Endothelial cell of umbilical vein (primary cell): ENCODE results near the gene CALHM6. TPM values are rescaled to one million over a fixed set of nuclear protein-coding genes. Genes with fewer than 3 reads are reported as not detected.

Experiments
- BruUV-seq: library from RNA; stranded (reverse); fragments of 400-500 nt; replicated peaks from 2 replicates; lab custom pipeline; 2021; lab: Mats Ljungman, UMichigan
- CTCF ChIA-PET: fragments of 300-600, 350-600 bp; sonication (Branson Sonifier 250); formaldehyde crosslinking; loops from one replicate; lab custom pipeline; 2021; ENCODE audit warnings: antibody characterized with exemption, inconsistent platforms; lab: Charles Lee
- POLR2A ChIA-PET: fragments of 300-600, 350-600 bp; sonication (Branson Sonifier 250); formaldehyde crosslinking; loops from one replicate; lab custom pipeline; 2021; ENCODE audit warnings: antibody characterized with exemption, inconsistent platforms; lab: Charles Lee
- DNase-seq: peaks from one replicate; pipeline ENCODE4 v3.0.0-alpha.2; 2011; ENCODE audit warnings: low read depth, low spot score
- FAIRE-seq: peaks from 2 replicates; lab custom pipeline; 2011; peaks lifted over from hg19 to GRCh38; lab: Jason Lieb, UNC
- H2AFZ ChIP-seq: 2 replicates; pipeline ENCODE4 v1.6.0; 2012; ENCODE audit warnings: low read depth, low read length, control low read depth, inconsistent platforms
- H3K27ac ChIP-seq: 2 replicates; pipeline ENCODE4 v1.5.1; 2011; ENCODE audit warnings: low read depth, mild to moderate bottlenecking, control low read depth, low read length, moderate library complexity; ENCODE audit not compliant: insufficient read depth
- H3K27me3 ChIP-seq, 2 experiments: 2 replicates each; pipeline versions ENCODE4 v1.6.0 to v1.6.1; 2011; ENCODE audit warnings: low read length in 2 of 2, mixed read lengths in 1 of 2; ENCODE audit not compliant: control insufficient read depth in 2 of 2, insufficient read depth in 2 of 2
- H3K36me3 ChIP-seq, 2 experiments: 2 replicates in 1 of 2; 3 replicates in 1 of 2; pipeline ENCODE4 v1.5.1; 2011; ENCODE audit warnings: low read length in 2 of 2, mild to moderate bottlenecking in 1 of 2, moderate library complexity in 1 of 2; ENCODE audit not compliant: control insufficient read depth in 2 of 2, insufficient read depth in 2 of 2; ENCODE audit errors: extremely low read depth in 1 of 2
- H3K4me1 ChIP-seq: 3 replicates; pipeline ENCODE4 v1.5.1; 2011; ENCODE audit warnings: mild to moderate bottlenecking, low read length; ENCODE audit not compliant: control insufficient read depth, insufficient read depth; ENCODE audit errors: extremely low read depth
- H3K4me2 ChIP-seq: 2 replicates; pipeline ENCODE4 v1.6.1; 2011; ENCODE audit warnings: low read length, control low read depth, mixed read lengths; ENCODE audit not compliant: insufficient read depth
- H3K4me3 ChIP-seq, 3 experiments: fragments of 200-600 bp in 1 of 3; sonication (generic), shearing (Covaris generic) in 1 of 3; replicated peaks in 1 of 3; 2 replicates each; pipeline ENCODE4 v1.5.1; 2011 to 2016; ENCODE audit warnings: control low read depth in 3 of 3, low read length in 3 of 3, mild to moderate bottlenecking in 2 of 3, inconsistent platforms in 1 of 3, low read depth in 1 of 3, moderate library complexity in 1 of 3; ENCODE audit not compliant: insufficient read depth in 1 of 3
- H3K79me2 ChIP-seq: 2 replicates; pipeline ENCODE4 v1.6.0; 2012; ENCODE audit warnings: low read length, inconsistent platforms; ENCODE audit not compliant: control insufficient read depth, insufficient read depth
- H3K9ac ChIP-seq: replicated peaks from 2 replicates; pipeline ENCODE3; 2011; ENCODE audit warnings: low read length, control low read depth; ENCODE audit not compliant: insufficient read depth; ENCODE audit errors: extremely low read depth
- H3K9me1 ChIP-seq: replicated peaks from 3 replicates; pipeline ENCODE4 v1.6.0; 2011; ENCODE audit warnings: mild to moderate bottlenecking, low read length; ENCODE audit not compliant: control insufficient read depth, insufficient read depth; ENCODE audit errors: extremely low read depth
- H3K9me3 ChIP-seq: replicated peaks from 2 replicates; pipeline ENCODE4 v1.5.1; 2012; ENCODE audit warnings: low read length, inconsistent platforms; ENCODE audit not compliant: control insufficient read depth, insufficient read depth
- H4K20me1 ChIP-seq: replicated peaks from 2 replicates; pipeline ENCODE3; 2011; ENCODE audit warnings: mild to moderate bottlenecking, low read length; ENCODE audit not compliant: control insufficient read depth, insufficient read depth; ENCODE audit errors: extremely low read depth
- EZH2 ChIP-seq: IDR thresholded peaks from 2 replicates; pipeline ENCODE4 v1.6.1; 2012; ENCODE audit warnings: borderline replicate concordance, low read depth, mild to moderate bottlenecking, moderate library complexity, low read length, inconsistent platforms; ENCODE audit not compliant: severe bottlenecking
- FOS ChIP-seq: IDR thresholded peaks from 2 replicates; pipeline ENCODE4 v1.6.1; 2011; ENCODE audit warnings: mild to moderate bottlenecking, low read length, moderate library complexity, borderline replicate concordance; ENCODE audit not compliant: insufficient read depth
- GATA2 ChIP-seq: IDR thresholded peaks from 2 replicates; pipeline ENCODE4 v1.7.0; 2011; ENCODE audit warnings: low read depth, mild to moderate bottlenecking, moderate library complexity, mixed read lengths, low read length; ENCODE audit not compliant: insufficient read length, insufficient read depth
- JUN ChIP-seq: IDR thresholded peaks from 2 replicates; pipeline ENCODE4 v1.6.1; 2011; ENCODE audit warnings: borderline replicate concordance, low read depth; ENCODE audit not compliant: insufficient read length, insufficient read depth
- MYC ChIP-seq: IDR thresholded peaks from one replicate; pipeline ENCODE4 v1.6.1; 2011; ENCODE audit warnings: mild to moderate bottlenecking, low read depth, low read length
- POLR2A ChIP-seq: IDR thresholded peaks from 2 replicates; pipeline ENCODE4 v1.6.1; 2012; ENCODE audit warnings: low read depth, mild to moderate bottlenecking, control low read depth, low read length
- POLR2AphosphoS5 ChIP-seq: IDR thresholded peaks from 2 replicates; pipeline ENCODE4 v1.6.1; 2012; ENCODE audit warnings: low read depth, mild to moderate bottlenecking, control low read depth, low read length, moderate library complexity; ENCODE audit not compliant: insufficient read depth
- dilution Hi-C: fragments of 300-500 bp; cut with MboI; formaldehyde crosslinking; loops from one replicate; pipeline ENCODE4 v1.15.0; 2019; ENCODE audit warnings: low sequenced_read_pairs; ENCODE audit not compliant: extremely low pct_ligation_motif_present
- intact Hi-C: fragments of 100-400 bp; cut with micrococcal nuclease; formaldehyde crosslinking; loops from one replicate; pipeline ENCODE4 v1.10.0; 2022
- polyA plus RNA-seq, 4 experiments: library from polyadenylated mRNA; depleted of rRNA in 3 of 4; stranded (reverse) in 3 of 4; unstranded in 1 of 4; fragments of >200 nt; gene quantifications; 2 replicates each; pipeline versions ENCODE4 v1.2.1 to v1.2.3, GENCODE V29; 2011 to 2012; ENCODE audit warnings: missing spikeins in 1 of 4
- total RNA-seq: library from RNA; stranded (reverse); gene quantifications from 2 replicates; pipeline ENCODE4 v1.2.3, GENCODE V29; 2021
- TF ChIP-seq, protein P1 (sequence below), 2 donors: IDR thresholded peaks; 1 replicate in 1 of 2; 2 replicates in 1 of 2; pipeline ENCODE4 v1.5.1; 2011; ENCODE audit warnings: low read length in 2 of 2, mild to moderate bottlenecking in 2 of 2, moderate library complexity in 2 of 2, control low read depth in 1 of 2, inconsistent platforms in 1 of 2, low read depth in 1 of 2; ENCODE audit not compliant: insufficient read depth in 1 of 2; ENCODE audit errors: extremely low read depth in 1 of 2
- TF ChIP-seq, protein P2 (sequence below): IDR thresholded peaks from 2 replicates; pipeline ENCODE4 v1.6.1; 2011; ENCODE audit not compliant: insufficient read depth, insufficient read length

The CALHM6 gene
- total and polyA plus RNA-seq, 2 donors (not counting 3 experiments of a cell fraction or from before 2014, with no cell fraction given), result 0.08 TPM; not detected in 1

DNA sequence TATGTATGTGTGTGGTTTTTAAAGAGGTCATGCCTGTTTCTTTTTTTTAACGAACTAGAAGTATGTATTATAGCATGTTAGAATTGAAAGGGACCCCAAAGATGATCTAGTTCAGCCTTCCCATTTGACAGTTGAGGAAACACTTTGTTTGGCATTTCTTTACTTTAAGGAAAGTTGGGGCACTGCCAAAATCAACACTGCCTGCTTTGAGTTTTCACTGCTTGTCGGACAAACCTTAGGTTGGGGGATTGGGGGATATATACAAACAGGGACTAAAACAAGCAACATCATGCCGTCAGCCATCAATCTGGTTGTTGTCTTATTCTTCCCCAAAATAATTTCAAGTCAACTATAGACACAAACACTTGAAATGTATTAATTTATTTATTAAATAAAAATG lies 14.1 kb upstream of the CALHM6 start:
- no peak overlapping the region for H3K27ac ChIP-seq
- no peaks in the 10 kb centered on the region for H3K9me3 ChIP-seq
- no peak overlapping the region for H3K4me2 ChIP-seq
- no peaks in the 10 kb centered on the region for H4K20me1 ChIP-seq
- peaks cover 3% of the 10 kb centered on the region for H3K4me1 ChIP-seq
- dilution Hi-C loops, result no loop called here
- peak; percentile 59 for DNase-seq
- no peak overlapping the region for H2AFZ ChIP-seq
- TF ChIP-seq JUN, result no peak
- no peak for TF ChIP-seq EZH2
- TF ChIP-seq, protein P1, sequence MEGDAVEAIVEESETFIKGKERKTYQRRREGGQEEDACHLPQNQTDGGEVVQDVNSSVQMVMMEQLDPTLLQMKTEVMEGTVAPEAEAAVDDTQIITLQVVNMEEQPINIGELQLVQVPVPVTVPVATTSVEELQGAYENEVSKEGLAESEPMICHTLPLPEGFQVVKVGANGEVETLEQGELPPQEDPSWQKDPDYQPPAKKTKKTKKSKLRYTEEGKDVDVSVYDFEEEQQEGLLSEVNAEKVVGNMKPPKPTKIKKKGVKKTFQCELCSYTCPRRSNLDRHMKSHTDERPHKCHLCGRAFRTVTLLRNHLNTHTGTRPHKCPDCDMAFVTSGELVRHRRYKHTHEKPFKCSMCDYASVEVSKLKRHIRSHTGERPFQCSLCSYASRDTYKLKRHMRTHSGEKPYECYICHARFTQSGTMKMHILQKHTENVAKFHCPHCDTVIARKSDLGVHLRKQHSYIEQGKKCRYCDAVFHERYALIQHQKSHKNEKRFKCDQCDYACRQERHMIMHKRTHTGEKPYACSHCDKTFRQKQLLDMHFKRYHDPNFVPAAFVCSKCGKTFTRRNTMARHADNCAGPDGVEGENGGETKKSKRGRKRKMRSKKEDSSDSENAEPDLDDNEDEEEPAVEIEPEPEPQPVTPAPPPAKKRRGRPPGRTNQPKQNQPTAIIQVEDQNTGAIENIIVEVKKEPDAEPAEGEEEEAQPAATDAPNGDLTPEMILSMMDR (IDR thresholded peaks at IDR 0.05; ENCODE audit: extremely low read depth in 1 of 2, insufficient read depth in 1 of 2, low read depth in 1 of 2, low read length in 2 of 2), result no peak
- TF ChIP-seq MYC, result no peak
- TF ChIP-seq GATA2, result no peak
- TF ChIP-seq POLR2AphosphoS5, result no peak
- TF ChIP-seq, protein P2, sequence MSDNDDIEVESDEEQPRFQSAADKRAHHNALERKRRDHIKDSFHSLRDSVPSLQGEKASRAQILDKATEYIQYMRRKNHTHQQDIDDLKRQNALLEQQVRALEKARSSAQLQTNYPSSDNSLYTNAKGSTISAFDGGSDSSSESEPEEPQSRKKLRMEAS, result no peak
- no peak for TF ChIP-seq POLR2A
- no peak for TF ChIP-seq FOS
- FAIRE-seq, result no peak
- ChIA-PET CTCF (interaction anchor here (0.9 to 4.4 kb wide), 6 partner anchors 13 to 229 kb away, joined by 3 to 36 read pairs (median 6); partner anchors contain the start of gene CALHM5), POLR2A (no interaction called here)
- H3K9me1 ChIP-seq, result no peaks in the 10 kb centered on the region
- intact Hi-C loops, result no loop called here
- no peaks in the 10 kb centered on the region for H3K79me2 ChIP-seq
- H3K36me3 ChIP-seq, result no peaks in the 10 kb centered on the region
- BruUV-seq, result no TSS peak
- no peak overlapping the region for H3K4me3 ChIP-seq
- H3K27me3 ChIP-seq, result no peaks in the 10 kb centered on the region
- no peak overlapping the region for H3K9ac ChIP-seq
